PC-3 (cell line): ENCODE measurements around the gene EPHA7.

Source experiments
- EZH2 ChIP-seq: fragments of 300-600 bp; sonication (generic); IDR thresholded peaks from one replicate; pipeline ENCODE4 v1.6.1; 2017; ENCODE audit warnings: antibody characterized with exemption, mild to moderate bottlenecking, low read length; ENCODE audit not compliant: unreplicated experiment
- TF ChIP-seq, protein P1 (sequence below): fragments of 300-600 bp; sonication (generic); conservative IDR thresholded peaks from 2 replicates; pipeline ENCODE4 v1.5.1; 2017; ENCODE audit warnings: antibody characterized with exemption, low read depth, mild to moderate bottlenecking, low read length

DNA sequence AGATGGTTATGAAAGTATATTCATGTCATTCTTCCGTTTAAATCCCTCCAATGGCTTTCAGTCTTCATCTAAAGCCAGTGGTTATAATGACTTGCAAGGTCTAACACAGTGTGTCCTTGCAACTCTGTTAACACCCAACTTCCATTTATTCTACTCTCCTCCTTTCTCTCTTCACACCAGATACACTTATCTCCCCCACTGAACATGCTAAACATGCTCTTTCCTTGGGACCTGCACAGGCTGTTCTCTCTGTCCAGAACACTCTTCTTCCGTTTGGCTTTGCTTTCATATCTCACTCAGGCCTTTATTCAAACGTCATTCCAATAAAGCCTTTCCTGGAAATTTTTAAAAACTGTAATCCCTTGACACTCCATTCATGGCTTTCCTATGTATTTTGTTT, 91.5 kb downstream of the EPHA7 start:
- TF ChIP-seq EZH2, result no peak
- TF ChIP-seq, protein P1, sequence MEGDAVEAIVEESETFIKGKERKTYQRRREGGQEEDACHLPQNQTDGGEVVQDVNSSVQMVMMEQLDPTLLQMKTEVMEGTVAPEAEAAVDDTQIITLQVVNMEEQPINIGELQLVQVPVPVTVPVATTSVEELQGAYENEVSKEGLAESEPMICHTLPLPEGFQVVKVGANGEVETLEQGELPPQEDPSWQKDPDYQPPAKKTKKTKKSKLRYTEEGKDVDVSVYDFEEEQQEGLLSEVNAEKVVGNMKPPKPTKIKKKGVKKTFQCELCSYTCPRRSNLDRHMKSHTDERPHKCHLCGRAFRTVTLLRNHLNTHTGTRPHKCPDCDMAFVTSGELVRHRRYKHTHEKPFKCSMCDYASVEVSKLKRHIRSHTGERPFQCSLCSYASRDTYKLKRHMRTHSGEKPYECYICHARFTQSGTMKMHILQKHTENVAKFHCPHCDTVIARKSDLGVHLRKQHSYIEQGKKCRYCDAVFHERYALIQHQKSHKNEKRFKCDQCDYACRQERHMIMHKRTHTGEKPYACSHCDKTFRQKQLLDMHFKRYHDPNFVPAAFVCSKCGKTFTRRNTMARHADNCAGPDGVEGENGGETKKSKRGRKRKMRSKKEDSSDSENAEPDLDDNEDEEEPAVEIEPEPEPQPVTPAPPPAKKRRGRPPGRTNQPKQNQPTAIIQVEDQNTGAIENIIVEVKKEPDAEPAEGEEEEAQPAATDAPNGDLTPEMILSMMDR, result no peak
